Measurements from ENCODE around the gene PARVG.

PARVG gene

DNA sequence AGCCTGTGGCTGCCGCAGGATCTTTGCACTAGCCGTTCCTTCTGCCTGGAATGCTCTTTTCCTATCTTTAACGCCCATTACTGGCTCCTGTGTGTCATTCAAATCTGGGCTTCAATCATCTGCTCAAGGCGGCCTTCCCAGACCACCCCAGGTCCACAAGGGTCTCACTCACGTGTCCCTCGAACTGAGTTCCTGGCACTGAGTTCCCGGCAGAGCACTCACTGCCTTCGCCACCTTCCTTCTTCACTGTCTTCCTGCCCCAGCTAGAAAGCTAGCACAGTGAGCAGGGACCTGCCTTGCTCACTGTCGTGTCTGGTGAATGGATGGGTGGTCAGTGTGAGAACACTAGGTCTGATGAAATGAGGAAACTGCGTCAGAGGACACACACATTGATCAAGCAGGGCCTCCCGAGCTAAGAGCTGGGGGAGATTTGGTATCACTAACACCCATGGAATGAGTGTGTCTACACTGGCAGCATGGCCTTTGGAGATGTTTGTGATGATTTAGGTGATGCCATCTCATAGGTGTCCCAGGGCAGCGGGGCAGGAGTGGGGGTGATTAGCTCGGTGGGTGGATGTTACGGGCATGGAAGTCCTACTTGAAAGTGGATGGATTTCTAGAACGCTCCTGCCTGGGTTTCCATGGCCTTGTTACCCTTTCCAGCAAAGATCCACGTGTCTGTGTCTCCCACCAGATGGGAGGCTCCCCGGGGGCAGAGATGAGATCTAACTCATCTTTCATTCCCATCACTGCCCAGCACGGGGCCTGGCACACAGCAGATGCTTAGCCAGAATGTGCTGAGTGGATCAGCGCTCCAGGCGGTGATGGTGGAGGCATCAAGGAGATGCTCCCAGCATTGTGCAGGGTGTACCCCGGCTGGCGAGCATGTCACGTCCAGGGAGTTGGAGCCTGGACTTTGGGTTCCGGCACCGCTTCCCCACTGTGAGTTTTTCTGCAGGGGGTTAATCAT is 67.5 kb downstream of the PARVG start:
- no peak for DNase-seq

DNA sequence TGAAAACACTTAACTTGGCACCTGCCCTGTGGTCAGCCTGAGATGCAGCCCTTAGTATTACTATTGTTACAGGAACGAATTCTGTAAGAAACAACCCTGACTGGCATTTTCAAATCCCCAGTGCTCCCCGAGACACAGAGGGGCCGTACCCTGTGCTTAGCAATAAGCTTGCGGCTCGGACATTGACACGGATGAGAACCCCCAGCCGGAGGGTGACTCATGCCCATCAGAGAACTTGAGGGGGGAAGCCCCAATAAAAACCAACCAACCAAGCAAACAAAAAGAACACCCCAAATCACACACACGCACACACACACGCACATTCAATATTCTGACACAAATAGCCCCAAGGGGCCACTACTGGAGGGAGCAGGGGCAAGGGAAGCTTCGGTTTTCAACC is 68.2 kb downstream of the PARVG start:
- DNase-seq: no peak

- DNase-seq: no peak
Measured at GRCh38 chr22:44249376-44250147, 68.8 kb downstream of the PARVG start.

- no peak for DNase-seq
Measured at GRCh38 chr22:44254811-44255210, 74.1 kb downstream of the PARVG start.

- no peak for DNase-seq
Measured at GRCh38 chr22:44256085-44256484, 75.4 kb downstream of the PARVG start.

DNA sequence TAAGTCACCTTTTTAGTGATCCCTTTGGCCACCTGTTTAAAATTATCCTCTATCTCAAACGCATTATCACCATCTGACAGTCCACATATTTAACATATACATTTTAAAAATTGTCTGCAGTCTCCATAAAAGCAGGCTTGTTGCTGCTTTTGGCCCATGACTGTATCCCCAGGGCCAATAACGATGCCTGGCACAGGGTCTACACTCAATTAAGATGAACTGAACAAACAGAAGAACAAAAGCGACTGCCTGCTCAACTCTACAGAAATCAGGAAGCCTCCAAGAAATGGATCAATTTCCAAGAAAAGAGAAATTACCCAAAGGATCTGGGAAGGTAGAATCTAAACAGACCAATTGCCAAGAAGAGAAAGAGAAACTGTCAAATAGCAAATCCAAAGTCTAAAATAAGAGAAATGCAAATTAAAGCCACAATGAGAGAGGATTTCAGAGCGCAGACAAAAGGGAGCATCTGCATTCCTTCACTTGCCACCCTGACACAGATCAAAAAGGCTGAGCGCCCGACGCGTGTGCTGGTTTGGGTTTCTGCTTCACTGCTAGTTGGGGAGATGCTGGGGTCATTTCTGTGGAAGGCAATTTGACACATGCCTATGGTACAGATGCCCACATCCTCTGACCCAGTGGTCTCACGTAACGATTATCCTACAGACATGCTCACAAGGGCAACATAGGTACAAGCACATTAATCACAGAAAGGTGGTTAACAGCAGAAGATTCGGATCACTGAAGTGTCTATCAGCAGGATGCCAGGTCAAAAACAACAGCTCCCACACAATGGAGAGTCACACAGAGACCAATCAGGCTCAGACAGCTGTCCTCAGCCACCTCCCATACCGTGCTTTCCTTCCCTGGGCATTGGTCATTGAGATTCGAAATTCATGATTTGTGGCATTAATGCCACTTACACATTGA is 76.1 kb downstream of the PARVG start:
- no peak for DNase-seq
